Parathyroid adenoma (tissue), 2 donors: ENCODE measurements around the gene PROM1.

Source experiments
- H2AFZ ChIP-seq: fragments of 300-600 bp; sonication (generic); one replicate; pipeline ENCODE4 v1.7.0; 2017; ENCODE audit warnings: antibody characterized with exemption, mild to moderate bottlenecking
- H3K27ac ChIP-seq: fragments of 300-600 bp; sonication (generic); one replicate; pipeline ENCODE4 v1.7.0; 2017
- H3K27me3 ChIP-seq: fragments of 300-600 bp; sonication (generic); one replicate; pipeline ENCODE4 v1.7.0; 2017; ENCODE audit warnings: low read length; ENCODE audit not compliant: control insufficient read depth, insufficient read depth
- H3K36me3 ChIP-seq: fragments of 300-600 bp; sonication (generic); one replicate; pipeline ENCODE4 v1.7.0; 2017; ENCODE audit warnings: low read length; ENCODE audit not compliant: control insufficient read depth, insufficient read depth
- H3K4me1 ChIP-seq: fragments of 300-600 bp; sonication (generic); one replicate; pipeline ENCODE4 v1.7.0; 2017; ENCODE audit warnings: control low read depth
- H3K4me2 ChIP-seq: fragments of 300-600 bp; sonication (generic); one replicate; pipeline ENCODE4 v1.7.0; 2017; ENCODE audit warnings: low read length
- H3K4me3 ChIP-seq: fragments of 300-600 bp; sonication (generic); one replicate; pipeline ENCODE4 v1.7.0; 2017; ENCODE audit warnings: low read depth, low read length
- H3K79me2 ChIP-seq: fragments of 300-600 bp; sonication (generic); one replicate; pipeline ENCODE4 v1.7.0; 2017; ENCODE audit warnings: control low read depth
- H3K9ac ChIP-seq: fragments of 300-600 bp; sonication (generic); one replicate; pipeline ENCODE4 v1.7.0; 2017; ENCODE audit warnings: mild to moderate bottlenecking
- H3K9me3 ChIP-seq: fragments of 300-600 bp; sonication (generic); one replicate; pipeline ENCODE4 v1.7.0; 2017; ENCODE audit warnings: low read length; ENCODE audit not compliant: control insufficient read depth
- CTCF ChIP-seq: fragments of 300-600 bp; sonication (generic); IDR thresholded peaks from one replicate; pipeline ENCODE4 v1.7.0; 2017; ENCODE audit warnings: antibody characterized with exemption, mild to moderate bottlenecking
- donor health status: primary hyperparathyroidism.

The PROM1 gene

GRCh38 chr4:15925830-15926229, 158.0 kb downstream of the PROM1 start:
- no peak for TF ChIP-seq CTCF
- Histone ChIP-seq H3K27me3 (no peaks in the 10 kb centered on the region), H3K9ac (no peak overlapping the region)

GRCh38 chr4:15921592-15921932, 162.3 kb downstream of the PROM1 start:
- no peaks in the 10 kb centered on the region for H3K27me3 ChIP-seq
- no peak for TF ChIP-seq CTCF

More at GRCh38 chr4:15925830-15926229, 158.0 kb downstream of the PROM1 start:
- H2AFZ ChIP-seq, result no peak overlapping the region
- H3K36me3 ChIP-seq, result no peaks in the 10 kb centered on the region
- no peaks in the 10 kb centered on the region for H3K79me2 ChIP-seq
- no peak overlapping the region for H3K4me3 ChIP-seq
- no peak overlapping the region for H3K27ac ChIP-seq
- no peaks in the 10 kb centered on the region for H3K4me1 ChIP-seq
- no peaks in the 10 kb centered on the region for H3K9me3 ChIP-seq
- H3K4me2 ChIP-seq, result no peak overlapping the region

GRCh38 chr4:15920723-15921591, 162.9 kb downstream of the PROM1 start:
- no peak overlapping the region for H2AFZ ChIP-seq
- H3K27me3 ChIP-seq, result no peaks in the 10 kb centered on the region
- H3K36me3 ChIP-seq, result no peaks in the 10 kb centered on the region
- H3K4me2 ChIP-seq, result no peak overlapping the region
- no peak overlapping the region for H3K4me3 ChIP-seq
- H3K79me2 ChIP-seq, result no peaks in the 10 kb centered on the region
- TF ChIP-seq CTCF, result no peak
- H3K9ac ChIP-seq, result no peak overlapping the region
- H3K4me1 ChIP-seq, result no peaks in the 10 kb centered on the region
- H3K9me3 ChIP-seq, result no peaks in the 10 kb centered on the region
- no peak overlapping the region for H3K27ac ChIP-seq

More at GRCh38 chr4:15921592-15921932, 162.3 kb downstream of the PROM1 start:
- Histone ChIP-seq H3K4me3 (no peak overlapping the region), H3K4me2 (no peak overlapping the region), H2AFZ (no peak overlapping the region), H3K36me3 (no peaks in the 10 kb centered on the region), H3K79me2 (no peaks in the 10 kb centered on the region), H3K9me3 (no peaks in the 10 kb centered on the region), H3K27ac (no peak overlapping the region), H3K9ac (no peak overlapping the region), H3K4me1 (no peaks in the 10 kb centered on the region)

- no peak overlapping the region for H3K27ac ChIP-seq
- no peaks in the 10 kb centered on the region for H3K9me3 ChIP-seq
- no peaks in the 10 kb centered on the region for H3K4me1 ChIP-seq
- no peak for TF ChIP-seq CTCF
- no peaks in the 10 kb centered on the region for H3K36me3 ChIP-seq
- no peak overlapping the region for H2AFZ ChIP-seq
- no peaks in the 10 kb centered on the region for H3K79me2 ChIP-seq
- H3K27me3 ChIP-seq, result no peaks in the 10 kb centered on the region
- no peak overlapping the region for H3K9ac ChIP-seq
- no peak overlapping the region for H3K4me2 ChIP-seq
- H3K4me3 ChIP-seq, result no peak overlapping the region
These were observed 165.2 kb downstream of the PROM1 start for GRCh38 chr4:15918484-15919129.
